Stomach (tissue), 9 donors: ENCODE data around the gene AANAT. TPM values are rescaled to one million over a fixed set of nuclear protein-coding genes. Genes with fewer than 3 reads are reported as not detected.

Experiments
- DNase-seq, 2 donors: peaks; one replicate each; pipeline versions ENCODE4 v3.0.0 to v3.0.0-alpha.2; 2013 to 2019
- H3K27ac ChIP-seq, 5 donors: fragments of 200-600 bp in 4 of 5; sonication (generic) in 4 of 5; one replicate each; pipeline ENCODE4 v1.5.1; 2013 to 2019; ENCODE audit warnings: mild to moderate bottlenecking in 1 of 5, moderate library complexity in 1 of 5
- H3K27me3 ChIP-seq, 3 donors: fragments of 200-600 bp; sonication (generic); one replicate each; pipeline ENCODE4 v1.5.1; 2017 to 2019; ENCODE audit warnings: mixed run types in 1 of 3
- H3K36me3 ChIP-seq, 4 donors: fragments of 200-600 bp; sonication (generic); 1 replicate in 3 of 4; 2 replicates in 1 of 4; pipeline ENCODE4 v1.5.1; 2016 to 2019
- H3K4me1 ChIP-seq, 4 donors: fragments of 200-600 bp; sonication (generic); one replicate each; pipeline ENCODE4 v1.5.1; 2016 to 2019
- H3K4me3 ChIP-seq, 4 donors: fragments of 200-600 bp; sonication (generic) in 3 of 4; one replicate each; pipeline ENCODE4 v1.5.1; 2016 to 2019; ENCODE audit warnings: mild to moderate bottlenecking in 1 of 4
- H3K9me3 ChIP-seq, 4 donors: fragments of 200-600 bp; sonication (generic); one replicate each; pipeline ENCODE4 v1.5.1; 2016 to 2019
- EP300 ChIP-seq: sonication (generic); formaldehyde crosslinking; IDR thresholded peaks from one replicate; pipeline ENCODE4 v1.6.1; 2017; ENCODE audit warnings: antibody characterized with exemption
- POLR2A ChIP-seq, 4 donors: fragments of 450-650 bp; IDR thresholded peaks; one replicate each; pipeline ENCODE4 v1.6.1; 2016; ENCODE audit warnings: antibody characterized with exemption in 4 of 4, control low read depth in 2 of 4, mild to moderate bottlenecking in 1 of 4, moderate library complexity in 1 of 4
- POLR2AphosphoS5 ChIP-seq, 3 donors: sonication (generic); formaldehyde crosslinking; IDR thresholded peaks; one replicate each; pipeline ENCODE4 v1.6.1; 2016; ENCODE audit warnings: antibody characterized with exemption in 3 of 3
- WGBS, 5 donors: extraction: QIAGEN DNeasy Blood & Tissue Kit in 3 of 5; methylation state at CpG; one replicate each; pipeline versions ENCODE4 v1.1.5 to v1.1.7; 2013 to 2018; 5-methylcytosine and 5-hydroxymethylcytosine counted together
- intact Hi-C: fragments of 100-400 bp; cut with DNase I; formaldehyde crosslinking; loops from one replicate; pipeline ENCODE4 v1.15.1; 2023; ENCODE audit warnings: low total_unique reads
- polyA plus RNA-seq, 3 donors: library from polyadenylated mRNA; stranded (reverse); fragments of 200-250 nt; gene quantifications; one replicate each; pipeline ENCODE4 v1.2.3, GENCODE V29; 2013
- total RNA-seq, 5 donors: library from RNA; depleted of rRNA; stranded (reverse); fragments of >200 nt; gene quantifications; one replicate each; pipeline versions ENCODE4 v1.1.0 to v1.2.3, GENCODE V29; 2014 to 2016
- TF ChIP-seq, protein P1 (sequence below), 7 experiments: fragments of 450-650 bp in 4 of 7; fragments of 200-600 bp in 3 of 7; sonication (generic) in 3 of 7; IDR thresholded peaks; one replicate each; pipeline ENCODE4 v1.5.1; 2016 to 2019; ENCODE audit warnings: antibody characterized with exemption in 7 of 7, control low read depth in 2 of 7, mild to moderate bottlenecking in 1 of 7
- donor health status: healthy with polysubstance abuse.
- donor health status: Bipolar disorder and iron deficiency.
- donor health status: healthy.

The AANAT gene
- total and polyA plus RNA-seq, 8 donors, result 0.44 TPM; not detected in 7

DNA sequence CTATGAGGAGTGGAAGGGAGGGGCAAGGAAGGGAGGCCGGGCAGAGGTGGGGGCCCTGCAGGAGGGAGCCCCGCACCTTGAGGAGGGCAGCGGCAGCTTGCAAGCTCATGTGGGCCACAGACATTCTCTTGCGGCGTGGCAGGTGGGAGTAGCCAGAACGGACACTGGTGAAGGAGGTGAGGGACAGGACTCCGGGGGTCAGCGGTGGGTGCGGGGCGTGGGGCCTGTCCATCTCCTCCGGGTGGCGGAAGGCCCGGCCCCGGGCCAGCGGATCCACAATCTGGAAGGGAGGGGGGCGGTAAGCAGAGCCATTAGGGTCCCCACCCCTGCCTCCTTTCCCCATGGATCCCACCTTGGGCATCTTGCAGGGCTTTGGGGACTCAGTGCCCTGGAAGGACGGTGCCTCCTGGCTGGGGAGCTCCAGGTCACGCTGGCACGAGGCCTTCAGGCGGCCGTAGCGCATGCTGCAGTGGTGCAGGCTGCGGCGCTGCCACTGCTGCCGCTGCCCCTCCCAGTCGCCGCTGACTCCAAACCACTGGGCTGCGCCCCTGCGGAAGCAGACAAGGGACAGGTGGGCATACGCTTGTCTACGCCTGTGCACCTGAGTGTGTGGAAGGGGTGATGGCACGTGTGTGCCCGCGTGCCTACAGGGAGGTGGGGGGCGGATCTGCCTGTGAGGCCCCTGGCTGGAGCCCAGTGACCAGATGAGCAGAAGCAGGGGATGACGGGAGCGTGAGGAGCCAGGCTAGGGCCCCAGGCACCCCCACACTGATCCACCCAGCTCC, 11.5 kb downstream of the AANAT start:
- H3K36me3 ChIP-seq, result peaks cover under 1 to 56% (median 47%) of the 10 kb centered on the region in 4 donors
- no peak overlapping the region for H3K4me3 ChIP-seq
- peaks cover 0 to 3% (median 0%) of the 10 kb centered on the region in 4 donors for H3K4me1 ChIP-seq
- no peak for TF ChIP-seq POLR2A (IDR thresholded peaks at IDR 0.05)
- TF ChIP-seq, protein P1, sequence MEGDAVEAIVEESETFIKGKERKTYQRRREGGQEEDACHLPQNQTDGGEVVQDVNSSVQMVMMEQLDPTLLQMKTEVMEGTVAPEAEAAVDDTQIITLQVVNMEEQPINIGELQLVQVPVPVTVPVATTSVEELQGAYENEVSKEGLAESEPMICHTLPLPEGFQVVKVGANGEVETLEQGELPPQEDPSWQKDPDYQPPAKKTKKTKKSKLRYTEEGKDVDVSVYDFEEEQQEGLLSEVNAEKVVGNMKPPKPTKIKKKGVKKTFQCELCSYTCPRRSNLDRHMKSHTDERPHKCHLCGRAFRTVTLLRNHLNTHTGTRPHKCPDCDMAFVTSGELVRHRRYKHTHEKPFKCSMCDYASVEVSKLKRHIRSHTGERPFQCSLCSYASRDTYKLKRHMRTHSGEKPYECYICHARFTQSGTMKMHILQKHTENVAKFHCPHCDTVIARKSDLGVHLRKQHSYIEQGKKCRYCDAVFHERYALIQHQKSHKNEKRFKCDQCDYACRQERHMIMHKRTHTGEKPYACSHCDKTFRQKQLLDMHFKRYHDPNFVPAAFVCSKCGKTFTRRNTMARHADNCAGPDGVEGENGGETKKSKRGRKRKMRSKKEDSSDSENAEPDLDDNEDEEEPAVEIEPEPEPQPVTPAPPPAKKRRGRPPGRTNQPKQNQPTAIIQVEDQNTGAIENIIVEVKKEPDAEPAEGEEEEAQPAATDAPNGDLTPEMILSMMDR (IDR thresholded peaks at IDR 0.05), result no peak
- no peak for TF ChIP-seq EP300
- no peak for TF ChIP-seq POLR2AphosphoS5 (IDR thresholded peaks at IDR 0.05)
- intact Hi-C loops, result no loop called here
- H3K27me3 ChIP-seq, result no peaks in the 10 kb centered on the region
- WGBS, 5 donors, result 90 to 93% (median 92%) methylated on average over 32 to 37 of the region's 37 CpGs
- no peak for DNase-seq
- H3K9me3 ChIP-seq, result no peaks in the 10 kb centered on the region
- no peak overlapping the region for H3K27ac ChIP-seq

DNA sequence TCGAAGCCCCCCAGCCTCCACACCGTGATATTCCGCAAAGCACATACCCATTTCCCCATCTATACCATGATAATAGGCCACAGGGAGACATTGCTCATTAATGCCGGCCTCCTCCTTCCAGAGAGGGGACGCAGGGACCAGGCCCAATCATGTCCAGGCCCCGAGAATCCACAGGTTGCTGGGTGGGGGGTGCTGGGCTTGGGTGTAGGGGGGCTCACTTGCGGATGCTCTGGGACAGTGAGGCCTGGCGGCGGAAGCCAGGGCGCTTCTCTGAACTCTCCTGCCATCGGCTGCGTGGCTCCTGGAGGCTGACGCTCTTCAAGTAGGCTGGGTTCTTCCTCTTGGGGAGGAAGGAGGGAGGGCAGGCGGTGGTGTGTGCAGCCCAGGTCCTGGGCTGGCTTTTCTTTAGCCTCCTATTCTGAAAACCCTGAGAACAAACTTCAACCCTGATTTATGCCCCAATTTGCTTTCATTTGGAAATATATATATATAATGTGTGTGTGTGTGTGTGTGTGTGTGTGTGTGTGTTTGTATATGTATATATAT, 12.2 kb downstream of the AANAT start:
- H3K4me1 ChIP-seq, result peaks cover 0 to 8% (median 0%) of the 10 kb centered on the region in 4 donors
- H3K9me3 ChIP-seq, result no peaks in the 10 kb centered on the region
- H3K36me3 ChIP-seq, result peaks cover 0 to 50% (median 41%) of the 10 kb centered on the region in 4 donors
- TF ChIP-seq, protein P1 (IDR thresholded peaks at IDR 0.05), result no peak
- no peak for TF ChIP-seq POLR2A (IDR thresholded peaks at IDR 0.05)
- no peak for TF ChIP-seq POLR2AphosphoS5 (IDR thresholded peaks at IDR 0.05)
- TF ChIP-seq EP300, result no peak
- no peak for DNase-seq
- H3K27ac ChIP-seq, result no peak overlapping the region
- no peaks in the 10 kb centered on the region for H3K27me3 ChIP-seq
- intact Hi-C loops, result no loop called here
- 88 to 92% (median 91%) methylated on average over 11 to 14 of the region's 14 CpGs for WGBS, 5 donors
- no peak overlapping the region for H3K4me3 ChIP-seq

DNA sequence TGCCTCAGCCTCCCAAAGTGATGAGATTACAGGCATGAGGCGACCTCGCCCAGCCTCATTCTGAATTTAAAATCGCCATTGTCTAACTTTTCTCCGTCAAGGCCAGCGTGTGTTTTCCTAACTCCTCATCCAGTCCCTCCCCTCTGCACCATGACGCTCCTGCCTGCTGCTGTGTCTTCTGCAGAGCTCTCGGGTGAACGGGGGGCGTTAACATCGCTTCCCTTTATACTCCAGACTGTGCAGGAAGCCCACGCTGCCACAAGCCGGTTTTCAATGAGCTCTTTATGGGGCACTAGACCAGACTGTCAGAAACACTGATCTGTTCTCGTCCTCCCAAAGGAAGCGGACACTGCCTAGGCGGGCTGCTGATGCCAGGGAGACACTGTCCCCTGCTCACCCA, 13.2 kb downstream of the AANAT start:
- H3K4me1 ChIP-seq, result peaks cover 0 to 15% (median 0%) of the 10 kb centered on the region in 4 donors
- WGBS, 5 donors, result 59 to 74% (median 71%) methylated on average over 15 of the region's 15 CpGs
- peak in 1 of 2 donors; percentile 83 for DNase-seq
- no peaks in the 10 kb centered on the region for H3K9me3 ChIP-seq
- TF ChIP-seq POLR2A (IDR thresholded peaks at IDR 0.05) (no peak), POLR2AphosphoS5 (IDR thresholded peaks at IDR 0.05) (no peak), EP300 (no peak)
- TF ChIP-seq, protein P1 (IDR thresholded peaks at IDR 0.05), result no peak
- H3K4me3 ChIP-seq, result no peak overlapping the region
- H3K27me3 ChIP-seq, result no peaks in the 10 kb centered on the region
- peak overlapping the region in 3 of 5 donors; percentile 14 to 64 (median 42) for H3K27ac ChIP-seq
- H3K36me3 ChIP-seq, result peaks cover 0 to 44% (median 35%) of the 10 kb centered on the region in 4 donors
- intact Hi-C loops, result no loop called here

DNA sequence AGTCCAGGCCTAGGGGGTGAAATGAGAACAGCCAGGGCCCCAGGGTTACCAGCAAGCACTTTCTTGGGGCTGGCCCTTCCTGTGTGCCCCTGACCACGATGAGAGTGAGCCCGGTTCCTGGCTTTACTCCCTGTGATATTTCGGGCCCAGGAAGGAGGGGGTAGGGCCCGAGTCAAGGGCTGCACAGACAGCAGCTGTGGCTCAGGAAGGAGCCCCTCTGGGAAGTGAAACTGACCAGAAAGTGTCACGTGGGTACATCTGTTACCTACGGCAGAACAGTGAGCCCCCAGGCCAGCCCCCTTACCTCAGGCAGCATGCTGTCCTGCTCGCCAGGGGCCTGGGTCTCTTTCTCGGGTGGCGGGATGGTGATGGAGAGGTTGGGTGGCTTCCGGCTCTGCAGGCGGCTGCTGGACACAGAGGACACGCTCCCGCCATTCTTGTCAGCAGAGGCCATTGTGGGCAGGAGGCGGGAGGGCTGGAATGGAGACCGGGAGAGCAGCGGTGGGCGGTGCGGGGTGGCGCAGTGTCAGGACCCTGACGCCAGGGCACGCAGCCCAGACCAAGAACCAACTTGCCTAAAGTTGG, 13.8 kb downstream of the AANAT start:
- peak overlapping the region in 1 of 4 donors; percentile 19 for H3K4me3 ChIP-seq
- peaks cover 0 to 43% (median 35%) of the 10 kb centered on the region in 4 donors for H3K36me3 ChIP-seq
- H3K4me1 ChIP-seq, result peaks cover 0 to 15% (median 0%) of the 10 kb centered on the region in 4 donors
- 75 to 87% (median 84%) methylated on average over 21 of the region's 21 CpGs for WGBS, 5 donors
- no peak for TF ChIP-seq POLR2A (IDR thresholded peaks at IDR 0.05)
- TF ChIP-seq EP300, result no peak
- TF ChIP-seq POLR2AphosphoS5 (IDR thresholded peaks at IDR 0.05), result no peak
- TF ChIP-seq, protein P1 (IDR thresholded peaks at IDR 0.05), result no peak
- no peaks in the 10 kb centered on the region for H3K27me3 ChIP-seq
- H3K9me3 ChIP-seq, result no peaks in the 10 kb centered on the region
- H3K27ac ChIP-seq, result peak overlapping the region in 3 of 5 donors; percentile 42 to 67 (median 64)
- intact Hi-C loops, result no loop called here
- peak in 1 of 2 donors; percentile 57 for DNase-seq
